Measurements from ENCODE around the gene ADAMTS7. TPM values are rescaled to one million over a fixed set of nuclear protein-coding genes. Genes with fewer than 3 reads are reported as not detected.
"Not testable (repeated sequence)": the region's sequence is repeated elsewhere in the genome, so short reads cannot be mapped to it uniquely, and the experiment has no call there.

Gene ADAMTS7
- total and polyA plus RNA-seq, 10 donors, result 0.47 to 15.0 (median 8.2) TPM

DNA sequence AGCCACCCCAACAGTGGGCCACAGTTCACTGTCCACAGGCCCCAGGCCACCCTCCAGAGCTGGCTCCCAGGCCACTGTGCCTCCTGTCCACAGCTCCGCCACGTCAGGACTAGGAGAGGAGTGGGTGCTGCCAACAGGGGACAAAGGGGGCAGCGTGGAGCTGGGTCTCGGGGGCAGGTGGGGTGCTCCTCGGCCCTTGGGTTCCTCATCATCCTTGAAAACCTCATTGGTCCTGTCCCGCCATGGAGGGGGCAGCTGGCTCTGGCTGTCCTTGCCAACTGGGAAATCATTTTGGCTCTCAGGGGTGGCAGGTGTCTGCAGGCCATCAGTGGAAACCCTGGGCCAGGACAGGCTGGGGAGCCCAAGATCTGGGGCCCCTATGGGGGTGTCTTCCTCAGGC lies 45.2 kb downstream of the ADAMTS7 start:
- Histone ChIP-seq H3K36me3 (no peaks in the 10 kb centered on the region), H3K27ac (no peak overlapping the region), H3K27me3 (replicated peaks in 1 of 7) (no peaks in the 10 kb centered on the region), H3K9me3 (no peaks in the 10 kb centered on the region), H3K4me1 (peaks cover 9 to 41% (median 19%) of the 10 kb centered on the region in 6 donors), H3K4me3 (no peak overlapping the region)
- intact Hi-C loops (cut with DNase I; ENCODE audit: low total_unique reads), result no loop called here
- DNase-seq, result no peak
- 87 to 95% (median 94%) methylated on average over 5 to 6 of the region's 6 CpGs for whole genome bisulfite sequencing, 5 donors
- TF ChIP-seq, protein P1, sequence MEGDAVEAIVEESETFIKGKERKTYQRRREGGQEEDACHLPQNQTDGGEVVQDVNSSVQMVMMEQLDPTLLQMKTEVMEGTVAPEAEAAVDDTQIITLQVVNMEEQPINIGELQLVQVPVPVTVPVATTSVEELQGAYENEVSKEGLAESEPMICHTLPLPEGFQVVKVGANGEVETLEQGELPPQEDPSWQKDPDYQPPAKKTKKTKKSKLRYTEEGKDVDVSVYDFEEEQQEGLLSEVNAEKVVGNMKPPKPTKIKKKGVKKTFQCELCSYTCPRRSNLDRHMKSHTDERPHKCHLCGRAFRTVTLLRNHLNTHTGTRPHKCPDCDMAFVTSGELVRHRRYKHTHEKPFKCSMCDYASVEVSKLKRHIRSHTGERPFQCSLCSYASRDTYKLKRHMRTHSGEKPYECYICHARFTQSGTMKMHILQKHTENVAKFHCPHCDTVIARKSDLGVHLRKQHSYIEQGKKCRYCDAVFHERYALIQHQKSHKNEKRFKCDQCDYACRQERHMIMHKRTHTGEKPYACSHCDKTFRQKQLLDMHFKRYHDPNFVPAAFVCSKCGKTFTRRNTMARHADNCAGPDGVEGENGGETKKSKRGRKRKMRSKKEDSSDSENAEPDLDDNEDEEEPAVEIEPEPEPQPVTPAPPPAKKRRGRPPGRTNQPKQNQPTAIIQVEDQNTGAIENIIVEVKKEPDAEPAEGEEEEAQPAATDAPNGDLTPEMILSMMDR (IDR thresholded peaks at IDR 0.05 in 8 of 11, conservative IDR thresholded peaks at IDR 0.05 in 3 of 11), result no peak
- TF ChIP-seq POLR2AphosphoS5 (IDR thresholded peaks at IDR 0.05) (no peak), POLR2A (IDR thresholded peaks at IDR 0.05) (no peak)

GRCh38 chr15:78765154-78765860 lies 46.0 kb downstream of the ADAMTS7 start:
- peaks cover 11 to 49% (median 23%) of the 10 kb centered on the region in 6 donors for H3K4me1 ChIP-seq
- H3K36me3 ChIP-seq; H3K27me3 ChIP-seq (replicated peaks in 1 of 7); H3K9me3 ChIP-seq; H3K27ac ChIP-seq; H3K4me3 ChIP-seq; intact Hi-C loops (cut with DNase I; ENCODE audit: low total_unique reads): not testable (repeated sequence)
- peak; percentile 66 for DNase-seq
- WGBS, 5 donors, result 76 to 89% (median 80%) methylated on average over 3 to 18 of the region's 18 CpGs

DNA sequence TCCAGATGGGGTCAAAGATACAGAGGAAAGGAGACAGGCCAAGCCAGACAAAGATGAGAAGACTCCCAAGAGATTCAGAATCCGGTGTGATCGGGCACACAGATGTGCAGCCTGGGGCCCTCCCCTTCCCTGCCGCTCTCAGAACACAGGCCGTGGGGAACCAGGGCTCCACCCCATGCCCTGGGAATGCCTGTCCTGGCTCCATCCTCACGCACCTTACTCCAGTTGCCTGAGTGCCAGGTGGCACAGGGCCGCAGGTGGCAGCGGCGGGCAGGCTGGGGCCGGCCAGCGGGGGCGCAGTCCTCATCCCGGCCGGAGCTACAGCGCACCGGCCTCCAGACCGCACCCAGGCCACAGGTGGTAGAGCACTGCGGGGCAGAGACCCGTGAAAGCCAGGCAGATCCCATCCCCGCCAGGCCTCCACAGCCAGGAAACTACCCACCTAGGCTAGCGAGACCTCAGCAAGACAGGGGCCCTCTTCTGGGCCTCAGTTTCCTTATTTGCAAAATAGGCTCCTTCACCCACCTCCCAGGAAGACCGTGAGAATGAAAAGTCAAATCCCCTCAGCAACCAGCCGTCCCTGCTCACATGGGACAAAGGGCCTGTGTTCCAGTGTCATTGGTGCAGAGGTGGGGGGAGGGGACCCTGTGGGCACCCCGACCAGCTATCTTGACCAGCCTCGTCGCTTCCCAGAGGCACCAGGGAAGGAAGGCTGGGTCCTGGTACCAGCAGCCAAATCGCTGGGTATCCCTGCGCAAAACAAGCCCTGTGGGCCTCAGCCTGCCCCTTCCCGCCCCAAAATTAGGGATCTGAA lies 46.7 kb downstream of the ADAMTS7 start:
- peak; percentile 69 for DNase-seq
- H3K4me1 ChIP-seq, result peaks cover 13 to 56% (median 30%) of the 10 kb centered on the region in 6 donors
- WGBS, 5 donors, result 85 to 94% (median 91%) methylated on average over 11 to 28 of the region's 28 CpGs
- H3K36me3 ChIP-seq; intact Hi-C loops (cut with DNase I; ENCODE audit: low total_unique reads); H3K27ac ChIP-seq; H3K9me3 ChIP-seq; H3K27me3 ChIP-seq (replicated peaks in 1 of 7); H3K4me3 ChIP-seq: not testable (repeated sequence)

DNA sequence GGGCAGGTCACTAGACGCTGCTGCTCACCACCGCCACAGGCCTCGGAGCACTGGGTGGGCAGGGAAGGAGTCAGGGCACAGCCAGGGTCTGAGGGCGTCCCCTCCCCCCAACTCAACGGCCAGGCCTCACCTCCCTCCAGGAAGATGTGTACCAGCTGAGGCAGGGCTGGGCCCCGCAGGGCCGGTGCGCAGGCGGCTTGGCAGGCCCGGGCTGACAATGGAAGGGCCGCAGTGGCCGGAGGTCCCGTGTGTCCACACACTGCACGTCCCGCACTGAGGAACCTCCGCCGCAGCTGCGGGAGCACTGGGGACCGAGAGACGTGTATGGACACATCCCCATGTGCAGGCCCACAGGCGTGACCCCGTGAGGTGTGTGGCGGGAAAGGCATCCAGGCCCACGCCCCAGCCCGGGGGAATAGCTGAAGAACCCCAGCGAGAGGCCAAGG lies 47.4 kb downstream of the ADAMTS7 start:
- Histone ChIP-seq H3K9me3 (no peaks in the 10 kb centered on the region), H3K4me1 (peaks cover 20 to 63% (median 37%) of the 10 kb centered on the region in 6 donors), H3K27ac (no peak overlapping the region), H3K27me3 (replicated peaks in 1 of 7) (no peaks in the 10 kb centered on the region), H3K36me3 (no peaks in the 10 kb centered on the region), H3K4me3 (no peak overlapping the region)
- DNase-seq, result peak; percentile 79
- TF ChIP-seq, protein P1 (IDR thresholded peaks at IDR 0.05 in 8 of 11, conservative IDR thresholded peaks at IDR 0.05 in 3 of 11), result no peak
- TF ChIP-seq POLR2A (IDR thresholded peaks at IDR 0.05), result no peak
- no peak for TF ChIP-seq POLR2AphosphoS5 (IDR thresholded peaks at IDR 0.05)
- WGBS, 5 donors, result 91 to 95% (median 91%) methylated on average over 4 to 26 of the region's 26 CpGs
- intact Hi-C loops (cut with DNase I; ENCODE audit: low total_unique reads), result no loop called here
